Stimulated activated CD4-positive, alpha-beta T cell treated with anti-CD3 and anti-CD28 coated beads, Interleukin-15, amount 100 ng/mL, for 1 hour (primary cell): ENCODE measurements around the gene ABTB2.
A peak's percentile ranks its signal among the peaks of the same experiment; 100 is the strongest.

ENCODE experiments used
- DNase-seq, 2 donors: peaks; one replicate each; pipeline ENCODE4 v3.0.0-alpha.2; 2020; ENCODE audit warnings: low read depth in 1 of 2, low spot score in 1 of 2

Gene ABTB2

DNA sequence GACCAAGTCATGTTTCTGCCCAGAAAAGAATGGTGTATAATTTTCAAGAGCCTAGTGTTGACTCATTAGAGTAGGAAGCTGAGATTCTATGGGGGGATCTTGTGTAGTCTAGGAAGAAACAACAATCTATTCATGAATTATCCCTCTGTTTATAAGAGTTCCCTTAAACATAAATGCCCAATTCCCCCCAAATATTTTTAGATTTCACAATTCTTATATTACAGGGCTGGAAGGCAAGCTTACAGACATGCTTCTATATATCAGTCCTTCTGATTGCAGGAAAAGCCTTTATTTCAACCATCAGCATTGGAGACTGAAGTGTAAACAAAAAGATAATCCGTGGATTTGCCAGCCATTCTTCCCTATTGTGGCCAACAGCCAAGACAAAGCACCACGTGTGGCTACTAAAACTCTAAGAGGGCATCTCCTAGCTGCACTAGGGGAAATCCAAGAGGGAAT lies 181.0 kb downstream of the ABTB2 start:
- DNase-seq, result no peak

DNA sequence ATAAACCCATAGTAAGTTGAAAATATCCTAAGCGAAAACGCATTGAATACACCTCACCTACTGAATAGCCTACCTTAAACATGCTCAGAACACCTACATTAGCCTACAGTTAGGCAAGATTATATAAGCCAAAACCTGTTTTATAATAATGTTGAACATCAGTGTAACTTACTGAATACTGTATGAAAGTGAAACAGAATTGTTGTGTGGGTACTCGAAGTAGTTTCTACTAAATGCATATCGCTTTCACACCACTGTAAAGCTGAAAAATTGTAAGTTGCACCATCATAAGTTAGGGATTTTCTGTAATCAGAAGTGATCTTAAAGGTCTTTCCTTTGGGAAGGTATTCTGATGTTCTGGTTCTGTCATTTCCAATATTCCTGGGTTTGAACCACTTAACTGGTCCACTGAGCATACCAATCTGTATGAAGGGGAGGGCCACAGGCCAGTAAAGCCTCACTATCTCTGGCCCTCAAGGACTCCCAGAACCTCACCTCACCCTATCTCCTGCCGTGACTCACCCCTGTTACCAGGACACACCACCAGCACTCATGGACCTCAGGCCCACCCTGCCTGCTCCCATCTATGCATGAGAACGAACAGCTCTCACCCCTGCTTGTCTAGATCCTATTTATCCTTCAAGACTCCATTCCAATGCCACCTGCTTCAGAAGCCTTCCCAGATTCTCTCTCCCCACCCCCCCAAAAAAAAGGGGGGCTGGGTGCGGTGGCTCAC lies 182.4 kb downstream of the ABTB2 start:
- no peak for DNase-seq

GRCh38 chr11:34174412-34175041 lies 183.3 kb downstream of the ABTB2 start:
- DNase-seq, result peak; percentile 57 to 80

GRCh38 chr11:34173050-34173449 lies 184.8 kb downstream of the ABTB2 start:
- DNase-seq, result no peak

GRCh38 chr11:34169686-34170085 lies 188.1 kb downstream of the ABTB2 start:
- DNase-seq, result no peak

DNA sequence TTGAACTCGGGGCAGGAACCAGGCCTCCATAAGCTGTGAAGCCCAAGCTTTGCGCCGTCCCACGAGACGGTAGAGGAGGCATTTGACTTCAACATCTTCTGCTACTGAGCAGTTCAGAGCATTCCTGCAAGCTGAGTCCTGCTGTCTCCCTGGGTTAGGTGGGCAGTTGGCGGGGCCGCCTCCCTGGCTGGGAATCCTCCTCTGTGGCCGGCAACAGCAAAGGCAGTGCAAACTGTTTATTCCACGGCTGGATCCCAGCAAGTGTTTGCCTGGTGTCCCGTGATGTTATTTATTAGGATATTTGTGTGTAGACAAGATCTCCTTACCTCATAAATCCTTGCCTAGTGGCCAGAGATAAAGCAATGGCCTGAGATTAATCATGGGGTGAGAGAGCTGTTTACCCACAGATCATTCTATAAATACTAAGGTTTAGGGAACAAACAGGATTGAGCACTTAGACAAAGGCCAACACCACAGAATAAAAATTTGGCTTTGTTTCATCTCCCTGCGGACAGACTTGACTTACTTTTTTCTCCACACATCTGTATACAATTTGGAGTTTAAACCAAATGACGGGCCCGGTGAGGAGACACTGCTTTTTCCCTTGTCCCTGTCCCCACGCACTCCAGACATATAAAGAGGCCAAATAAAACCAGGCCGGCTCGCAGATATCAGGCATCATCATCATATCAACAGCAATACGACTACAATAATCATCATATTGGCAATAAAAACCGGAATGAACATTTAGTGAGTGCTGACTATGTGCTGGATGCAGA lies 189.0 kb downstream of the ABTB2 start:
- DNase-seq, result no peak

GRCh38 chr11:34167961-34168360 lies 189.8 kb downstream of the ABTB2 start:
- no peak for DNase-seq

GRCh38 chr11:34166806-34167740 lies 190.7 kb downstream of the ABTB2 start:
- DNase-seq, result no peak

GRCh38 chr11:34165786-34166555 lies 191.8 kb downstream of the ABTB2 start:
- DNase-seq, result no peak

DNA sequence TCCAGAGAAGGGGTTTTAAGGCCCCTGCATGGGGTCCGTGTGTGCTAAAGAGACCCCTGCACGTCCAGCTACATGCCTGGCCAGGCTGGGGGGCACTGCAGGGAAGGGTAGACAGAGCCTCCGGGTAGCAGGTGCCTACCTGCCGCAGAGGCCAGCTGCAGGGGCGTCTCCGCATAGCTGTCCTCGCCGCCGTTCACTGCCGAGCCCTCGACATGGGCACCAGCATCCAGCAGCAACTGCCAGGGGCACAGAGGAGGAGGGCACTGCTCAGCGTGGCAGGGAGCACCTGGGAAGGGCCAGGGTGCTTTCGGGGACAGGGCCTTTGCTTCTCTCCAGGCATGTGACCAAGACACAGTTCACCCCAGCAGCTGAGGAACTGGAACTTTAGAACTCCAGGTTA lies 192.7 kb downstream of the ABTB2 start:
- no peak for DNase-seq

DNA sequence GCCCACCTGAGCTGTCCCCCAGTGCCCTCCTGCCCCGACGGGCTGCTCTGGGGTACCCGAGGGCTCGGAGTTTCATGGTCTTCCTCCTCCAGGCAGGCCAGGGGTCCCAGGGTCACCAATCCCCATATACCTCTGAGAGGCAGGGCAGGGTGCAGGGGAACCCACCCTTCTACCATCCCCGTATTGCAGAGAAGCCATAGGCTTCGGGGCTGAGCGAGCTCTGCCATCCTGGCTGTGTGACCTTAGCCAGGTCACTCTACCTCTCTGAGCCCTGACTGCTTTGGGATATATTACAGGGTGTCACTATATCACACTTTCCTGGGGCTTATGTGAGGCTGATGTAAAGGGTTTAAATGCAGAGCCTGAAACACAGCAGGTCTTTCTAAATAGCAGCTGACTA lies 195.0 kb downstream of the ABTB2 start:
- DNase-seq, result no peak

GRCh38 chr11:34162493-34162820 lies 195.4 kb downstream of the ABTB2 start:
- no peak for DNase-seq

DNA sequence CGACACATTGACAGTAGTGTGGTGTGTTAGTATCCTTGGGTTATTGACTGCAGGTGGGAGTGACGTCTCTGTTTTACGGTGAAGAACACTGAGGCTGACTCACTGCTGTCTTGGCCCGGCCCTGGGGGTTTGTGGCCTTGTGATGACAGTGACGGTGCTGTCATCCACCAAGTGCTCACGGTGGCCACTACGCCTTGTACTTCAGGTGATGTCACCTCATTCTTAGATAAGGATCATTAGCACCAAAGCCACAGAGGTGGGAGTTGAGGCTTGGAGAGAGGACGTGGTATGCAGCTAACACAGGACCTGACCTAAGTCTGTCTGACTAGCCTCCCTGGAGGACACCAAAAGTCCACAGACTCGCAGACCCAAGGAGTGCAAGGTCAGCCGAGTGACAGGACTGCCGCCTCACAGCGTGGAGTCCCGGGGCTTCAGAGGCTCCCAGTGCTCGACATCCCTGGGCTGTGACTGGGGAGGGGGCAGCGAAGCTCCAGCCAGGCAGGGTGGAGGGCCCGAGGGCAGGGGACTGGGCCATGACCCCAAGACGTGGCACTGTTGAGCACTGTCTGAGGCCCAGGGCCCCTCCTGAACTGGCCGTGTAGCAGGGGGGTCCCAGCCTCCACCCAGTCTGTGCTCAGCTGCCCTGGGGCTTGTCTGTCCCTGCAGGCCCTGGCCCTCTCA lies 195.9 kb downstream of the ABTB2 start:
- no peak for DNase-seq

DNA sequence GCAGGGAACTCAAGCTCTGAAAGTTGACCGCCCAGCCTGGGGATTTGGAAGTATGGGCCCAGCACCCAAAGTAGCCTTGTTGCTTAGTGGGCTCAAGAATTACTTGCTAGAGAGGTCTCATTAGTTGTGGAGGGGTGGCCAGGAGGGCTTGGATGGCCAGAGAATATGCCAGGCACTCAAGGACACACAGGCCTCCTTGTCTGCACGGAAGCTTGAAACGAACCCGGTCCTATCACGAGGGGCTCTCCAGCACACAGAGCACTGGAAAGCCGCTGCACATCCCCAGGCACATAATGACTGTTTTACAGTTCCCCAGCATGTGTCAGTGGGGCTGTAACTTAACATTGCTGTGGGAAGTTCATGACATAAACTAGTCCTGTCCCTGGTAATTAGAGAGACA lies 196.4 kb downstream of the ABTB2 start:
- DNase-seq, result no peak

- no peak for DNase-seq
Observed at GRCh38 chr11:34160791-34161190, 197.0 kb downstream of the ABTB2 start.

- DNase-seq, result no peak
Observed at GRCh38 chr11:34160049-34160721, 197.6 kb downstream of the ABTB2 start.

DNA sequence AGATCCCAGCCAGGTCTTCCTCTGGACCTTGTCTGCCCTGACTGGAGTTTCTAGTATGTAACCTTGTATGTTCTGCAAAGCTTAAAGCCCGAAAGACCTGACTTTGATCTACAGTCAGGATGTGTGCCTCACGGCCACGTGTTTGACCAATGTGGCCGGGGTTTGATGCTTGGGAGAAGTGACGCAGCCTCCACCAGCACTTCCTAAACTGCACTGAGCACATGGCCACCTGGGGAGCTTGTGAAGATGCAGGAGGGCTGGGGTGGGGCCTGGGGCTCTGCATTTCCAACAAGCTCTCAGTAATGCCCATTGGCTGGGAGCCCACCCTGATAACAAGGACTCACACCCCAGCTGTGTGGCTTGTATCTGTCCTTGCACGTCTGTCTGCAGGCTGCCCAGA lies 199.1 kb downstream of the ABTB2 start:
- DNase-seq, result no peak

GRCh38 chr11:34157163-34157562 lies 200.6 kb downstream of the ABTB2 start:
- no peak for DNase-seq

- DNase-seq, result no peak
Observed at GRCh38 chr11:34155757-34156062, 202.1 kb downstream of the ABTB2 start.
